H9 (cell line): Measurements from ENCODE around the gene MTMR3. TPM values are rescaled to one million over a fixed set of nuclear protein-coding genes. Genes with fewer than 3 reads are reported as not detected.

Experiments
- DNase-seq: peaks from one replicate; pipeline ENCODE4 v3.0.0-alpha.2; 2017
- H2AFZ ChIP-seq: one replicate; pipeline ENCODE4 v1.6.1; 2013; ENCODE audit warnings: mild to moderate bottlenecking, low read length, control low read depth, moderate library complexity
- H2AK5ac ChIP-seq: 2 replicates; pipeline ENCODE4 v1.6.1; 2013; ENCODE audit warnings: low read length, control low read depth, mixed read lengths; ENCODE audit not compliant: insufficient read length
- H2BK120ac ChIP-seq: one replicate; pipeline ENCODE4 v1.6.1; 2013; ENCODE audit warnings: low read depth, mild to moderate bottlenecking, low read length, control low read depth, inconsistent platforms; ENCODE audit not compliant: poor library complexity, severe bottlenecking
- H2BK12ac ChIP-seq: 2 replicates; pipeline ENCODE4 v1.6.1; 2013; ENCODE audit warnings: low read length, control low read depth, mixed read lengths, low read depth; ENCODE audit not compliant: insufficient read length
- H2BK15ac ChIP-seq: 2 replicates; pipeline ENCODE4 v1.6.1; 2013; ENCODE audit warnings: low read depth, low read length, control low read depth
- H2BK20ac ChIP-seq: one replicate; pipeline ENCODE4 v1.6.1; 2013; ENCODE audit warnings: low read depth, mild to moderate bottlenecking, low read length, control low read depth, inconsistent platforms; ENCODE audit not compliant: poor library complexity, severe bottlenecking
- H2BK5ac ChIP-seq: 2 replicates; pipeline ENCODE4 v1.6.1; 2013; ENCODE audit warnings: low read length, control low read depth, mixed read lengths; ENCODE audit not compliant: insufficient read length
- H3K14ac ChIP-seq: 2 replicates; pipeline ENCODE4 v1.6.1; 2013; ENCODE audit warnings: low read length, control low read depth; ENCODE audit not compliant: insufficient read depth
- H3K18ac ChIP-seq: 2 replicates; pipeline ENCODE4 v1.6.1; 2013; ENCODE audit warnings: low read depth, mild to moderate bottlenecking, mixed read lengths, low read length, control low read depth; ENCODE audit not compliant: insufficient read length
- H3K23ac ChIP-seq: 2 replicates; pipeline ENCODE4 v1.6.1; 2013; ENCODE audit warnings: low read length, control low read depth, mixed read lengths, low read depth; ENCODE audit not compliant: insufficient read length
- H3K23me2 ChIP-seq: 2 replicates; pipeline ENCODE4 v1.6.1; 2013; ENCODE audit warnings: low read depth, mild to moderate bottlenecking, mixed read lengths, low read length, control low read depth; ENCODE audit not compliant: insufficient read length, poor library complexity, severe bottlenecking
- H3K27ac ChIP-seq: 2 replicates; pipeline ENCODE4 v1.5.1; 2013; ENCODE audit warnings: low read length, control low read depth, mixed read lengths, low read depth; ENCODE audit not compliant: insufficient read length
- H3K27me3 ChIP-seq: 2 replicates; pipeline ENCODE4 v1.6.1; 2013; ENCODE audit warnings: low read length, control low read depth, inconsistent platforms; ENCODE audit not compliant: insufficient read depth
- H3K4ac ChIP-seq: 2 replicates; pipeline ENCODE4 v1.6.1; 2013; ENCODE audit warnings: low read depth, mild to moderate bottlenecking, control low read depth, inconsistent platforms, low read length, moderate library complexity
- H3K4me1 ChIP-seq: 2 replicates; pipeline ENCODE4 v1.6.1; 2013; ENCODE audit warnings: low read length, control low read depth, inconsistent platforms; ENCODE audit not compliant: insufficient read depth
- H3K4me2 ChIP-seq: 2 replicates; pipeline ENCODE4 v1.6.1; 2013; ENCODE audit warnings: low read length, control low read depth, mixed read lengths; ENCODE audit not compliant: insufficient read length, insufficient read depth
- H3K56ac ChIP-seq: 2 replicates; pipeline ENCODE4 v1.6.1; 2013; ENCODE audit warnings: low read depth, mild to moderate bottlenecking, mixed read lengths, low read length, control low read depth; ENCODE audit not compliant: insufficient read length
- H3K79me1 ChIP-seq: 2 replicates; pipeline ENCODE4 v1.6.1; 2013; ENCODE audit warnings: low read depth, mild to moderate bottlenecking, moderate library complexity, low read length, control low read depth, inconsistent platforms; ENCODE audit not compliant: insufficient read depth, poor library complexity, severe bottlenecking
- H3K79me2 ChIP-seq: 2 replicates; pipeline ENCODE4 v1.6.1; 2013; ENCODE audit warnings: low read length, control low read depth, inconsistent platforms; ENCODE audit not compliant: insufficient read depth
- H3K9ac ChIP-seq: 2 replicates; pipeline ENCODE4 v1.6.1; 2013; ENCODE audit warnings: low read length, control low read depth, mixed read lengths; ENCODE audit not compliant: insufficient read length; ENCODE audit errors: extremely low read depth
- H3K9me3 ChIP-seq: one replicate; pipeline ENCODE4 v1.6.1; 2013; ENCODE audit warnings: low read depth, low read length, inconsistent platforms; ENCODE audit not compliant: control insufficient read depth
- H3T11ph ChIP-seq: one replicate; pipeline ENCODE4 v1.6.1; 2013; ENCODE audit warnings: mild to moderate bottlenecking, low read length, control low read depth, inconsistent platforms
- H4K20me1 ChIP-seq: one replicate; pipeline ENCODE4 v1.6.1; 2013; ENCODE audit not compliant: control insufficient read depth, insufficient read length, insufficient read depth
- H4K5ac ChIP-seq: 2 replicates; pipeline ENCODE4 v1.6.1; 2013; ENCODE audit warnings: low read depth, mild to moderate bottlenecking, mixed read lengths, low read length, control low read depth; ENCODE audit not compliant: insufficient read length
- H4K8ac ChIP-seq: replicated peaks from 2 replicates; pipeline ENCODE4 v1.6.1; 2013; ENCODE audit warnings: low read length, control low read depth, mixed read lengths, low read depth; ENCODE audit not compliant: insufficient read length
- H4K91ac ChIP-seq: 2 replicates; pipeline ENCODE4 v1.6.1; 2013; ENCODE audit warnings: low read depth, mild to moderate bottlenecking, moderate library complexity, mixed read lengths, low read length, control low read depth; ENCODE audit not compliant: insufficient read length
- H3K27ac Mint-ChIP-seq, 3 experiments: 2 replicates in 2 of 3; 3 replicates in 1 of 3; pipeline ENCODE4 v1.8.0; 2020 to 2021; ENCODE audit warnings: mixed read lengths in 3 of 3, mild to moderate bottlenecking in 1 of 3, moderate library complexity in 1 of 3
- H3K27me3 Mint-ChIP-seq: 2 replicates; pipeline ENCODE4 v1.8.0; 2021; ENCODE audit warnings: low read depth, mild to moderate bottlenecking, moderate library complexity, mixed read lengths
- H3K36me3 Mint-ChIP-seq, 3 experiments: 2 replicates in 2 of 3; 3 replicates in 1 of 3; pipeline ENCODE4 v1.8.0; 2020 to 2021; ENCODE audit warnings: low read depth in 3 of 3, mixed read lengths in 3 of 3; ENCODE audit not compliant: insufficient read depth in 1 of 3
- H3K4me1 Mint-ChIP-seq, 2 experiments: 2 replicates each; pipeline ENCODE4 v1.8.0; 2020; ENCODE audit warnings: mixed read lengths in 2 of 2
- H3K4me3 Mint-ChIP-seq, 2 experiments: 2 replicates in 1 of 2; 3 replicates in 1 of 2; pipeline ENCODE4 v1.8.0; 2020 to 2021; ENCODE audit warnings: mild to moderate bottlenecking in 2 of 2, mixed read lengths in 2 of 2, moderate library complexity in 1 of 2
- H3K9me3 Mint-ChIP-seq, 2 experiments: 2 replicates in 1 of 2; 3 replicates in 1 of 2; pipeline ENCODE4 v1.8.0; 2020; ENCODE audit warnings: mild to moderate bottlenecking in 2 of 2, mixed read lengths in 2 of 2, moderate library complexity in 1 of 2
- CTCF ChIP-seq: fragments of 200-600 bp; sonication (generic); conservative IDR thresholded peaks from 3 replicates; pipeline ENCODE4 v1.8.0; 2021; ENCODE audit warnings: antibody characterized with exemption, mild to moderate bottlenecking
- WGBS: extraction: QIAGEN DNeasy Blood & Tissue Kit; methylation state at CpG from one replicate; pipeline ENCODE4 v1.1.7; 2013; ENCODE audit warnings: missing lambda C conversion rate, low lambda C conversion rate, mixed read lengths; ENCODE audit not compliant: insufficient read length; ENCODE audit errors: extremely low coverage; 5-methylcytosine and 5-hydroxymethylcytosine counted together
- total RNA-seq: library from RNA; stranded (reverse); gene quantifications from 2 replicates; pipeline ENCODE4 v1.2.1, GENCODE V29; 2021

The MTMR3 gene
- total RNA-seq, 1 experiment from 2014 or later, result 19.8 TPM

DNA sequence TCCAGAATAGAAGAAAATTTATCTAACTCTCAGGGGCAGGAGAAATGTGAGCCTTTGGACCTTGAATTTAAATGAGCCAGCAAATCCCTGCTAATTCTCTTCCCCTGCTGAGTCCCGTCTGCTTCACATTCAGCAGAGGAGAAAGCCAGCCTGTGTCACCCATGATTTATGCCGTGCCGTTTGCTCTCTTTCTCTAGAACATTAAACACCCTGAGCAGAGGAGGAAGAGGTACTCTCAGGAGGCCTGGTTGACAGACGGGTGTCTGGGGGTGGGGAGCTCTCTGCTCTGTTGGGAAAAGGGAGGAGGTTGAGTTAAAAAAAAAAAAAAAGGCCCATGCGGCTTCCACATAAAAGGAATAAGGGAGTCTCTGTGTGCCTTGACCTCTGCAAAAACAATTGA is 11.3 kb upstream of the MTMR3 start:
- Histone ChIP-seq H3K14ac (no peak overlapping the region), H3K4me1 (no peaks in the 10 kb centered on the region), H2BK120ac (no peak overlapping the region), H3K23ac (no peak overlapping the region), H3K23me2 (no peaks in the 10 kb centered on the region), H3K4me2 (no peak overlapping the region), H2AK5ac (no peak overlapping the region), H4K5ac (no peak overlapping the region), H3K9me3 (no peaks in the 10 kb centered on the region), H3K27ac (no peak overlapping the region), H3K79me2 (no peaks in the 10 kb centered on the region), H4K8ac (no peak overlapping the region), H3K4ac (no peak overlapping the region), H2AFZ (peak overlapping the region; percentile 81), H2BK20ac (no peak overlapping the region), H3T11ph (no peak overlapping the region), H3K79me1 (no peaks in the 10 kb centered on the region), H2BK5ac (no peak overlapping the region), H2BK15ac (no peak overlapping the region), H3K9ac (no peak overlapping the region), H3K27me3 (no peaks in the 10 kb centered on the region), H2BK12ac (no peak overlapping the region), H3K18ac (no peak overlapping the region), H4K91ac (no peak overlapping the region), H4K20me1 (no peaks in the 10 kb centered on the region), H3K56ac (no peak overlapping the region)
- H3K4me1 Mint-ChIP-seq, result peaks cover 16 to 26% of the 10 kb centered on the region in 2 experiments
- no peaks in the 10 kb centered on the region for H3K36me3 Mint-ChIP-seq
- H3K9me3 Mint-ChIP-seq, result no peaks in the 10 kb centered on the region
- no CpG with 5 or more reads among the region's 5 CpGs for WGBS
- DNase-seq, result no peak
- H3K4me3 Mint-ChIP-seq, result no peak overlapping the region
- TF ChIP-seq CTCF, result no peak
- H3K27ac Mint-ChIP-seq, result peak overlapping the region; percentile 54 to 92 (median 62); a peak in 4 of 7 replicates
- H3K27me3 Mint-ChIP-seq, result peaks cover 3% of the 10 kb centered on the region; the same call in 1 of the 2 replicates
